Left kidney (tissue), 2 donors: Measurements from ENCODE around the gene TDG. TPM values are rescaled to one million over a fixed set of nuclear protein-coding genes. Genes with fewer than 3 reads are reported as not detected.
"Not testable (repeated sequence)": the region's sequence is repeated elsewhere in the genome, so short reads cannot be mapped to it uniquely, and the experiment has no call there.

ENCODE experiments used
- DNase-seq: peaks from one replicate; pipeline ENCODE4 v3.0.0-alpha.2; 2013
- polyA plus RNA-seq: library from polyadenylated mRNA; unstranded; fragments of 120-200 nt; gene quantifications from one replicate; pipeline ENCODE4 v1.2.1, GENCODE V29; 2013; ENCODE audit not compliant: insufficient read length

TDG gene
- polyA plus RNA-seq, 1 donor, result 66.4 TPM

DNA sequence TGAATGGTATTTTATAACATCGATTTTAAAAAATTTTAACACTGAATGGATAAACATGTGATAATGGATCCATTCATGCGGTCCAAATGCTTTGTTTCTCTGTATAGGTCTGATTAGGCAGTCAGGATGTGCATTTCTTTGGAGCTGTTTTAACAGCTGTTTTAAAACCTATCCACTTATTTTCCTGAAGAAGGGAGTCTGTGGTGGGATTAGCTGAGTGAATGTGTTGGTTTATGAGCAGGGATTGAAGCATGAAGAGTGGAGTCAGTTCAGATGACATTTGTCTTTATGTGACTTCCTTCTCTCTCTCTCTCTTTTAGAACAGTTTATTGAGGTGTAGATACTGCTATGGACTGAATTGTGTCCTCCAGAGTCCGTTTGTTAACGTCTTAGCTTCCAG, 46.7 kb downstream of the TDG start:
- no peak for DNase-seq

DNA sequence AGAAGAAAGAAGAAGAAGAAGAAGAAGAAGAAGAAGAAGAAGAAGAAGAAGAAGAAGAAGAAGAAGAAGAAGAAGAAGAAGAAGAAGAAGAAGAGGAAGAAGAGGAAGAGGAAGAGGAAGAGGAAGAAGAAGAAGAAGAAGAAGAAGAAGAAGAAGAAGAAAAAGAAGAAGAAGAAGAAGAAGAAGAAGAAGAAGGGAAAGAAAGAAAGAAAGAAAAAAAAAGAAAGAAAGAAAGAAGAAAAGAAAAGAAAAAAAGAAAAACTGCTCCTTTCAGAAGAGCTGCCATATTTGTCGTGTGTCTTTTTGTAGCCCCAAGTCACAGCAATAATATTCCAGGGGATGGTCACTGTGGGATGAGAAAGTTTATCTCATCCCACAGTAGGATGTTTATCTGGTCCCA, 56.2 kb downstream of the TDG start:
- DNase-seq, result not testable (repeated sequence)

DNA sequence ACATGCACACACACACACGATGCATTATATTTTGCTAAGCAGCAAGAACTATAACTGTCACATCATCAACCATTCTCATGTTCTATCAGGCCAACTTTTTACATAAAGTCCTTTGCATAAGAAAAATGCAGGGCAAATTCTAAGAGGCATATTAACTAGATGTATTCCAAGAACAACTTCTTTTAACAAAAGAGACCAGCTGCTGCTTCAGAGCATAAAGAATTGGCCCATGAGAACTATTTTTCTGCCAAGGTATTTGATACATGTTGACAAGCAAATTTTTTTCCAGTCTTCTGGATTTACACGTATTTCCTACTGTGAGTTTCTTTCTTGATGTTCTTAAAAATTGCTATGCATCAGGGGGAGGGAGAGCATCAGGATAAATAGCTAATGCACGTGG, 57.1 kb downstream of the TDG start:
- DNase-seq, result no peak

DNA sequence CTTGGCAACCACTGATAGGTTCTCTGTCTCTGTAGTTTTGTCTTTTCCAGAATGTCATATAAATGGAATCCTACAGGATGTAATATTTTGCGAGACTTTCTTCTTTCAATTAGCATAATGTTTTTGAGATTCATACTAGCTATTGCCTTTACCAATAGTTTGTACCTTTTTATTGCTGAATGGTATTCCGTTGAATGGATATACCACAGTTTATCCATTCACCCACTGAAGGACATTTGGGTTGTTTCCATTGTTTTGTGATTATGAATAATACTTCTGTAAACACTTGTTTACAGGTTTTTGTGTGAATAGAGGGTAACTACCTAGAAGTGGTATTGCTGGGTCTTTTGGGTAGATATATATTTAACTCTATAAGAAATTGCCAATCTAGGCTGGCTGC, 58.0 kb downstream of the TDG start:
- no peak for DNase-seq

DNA sequence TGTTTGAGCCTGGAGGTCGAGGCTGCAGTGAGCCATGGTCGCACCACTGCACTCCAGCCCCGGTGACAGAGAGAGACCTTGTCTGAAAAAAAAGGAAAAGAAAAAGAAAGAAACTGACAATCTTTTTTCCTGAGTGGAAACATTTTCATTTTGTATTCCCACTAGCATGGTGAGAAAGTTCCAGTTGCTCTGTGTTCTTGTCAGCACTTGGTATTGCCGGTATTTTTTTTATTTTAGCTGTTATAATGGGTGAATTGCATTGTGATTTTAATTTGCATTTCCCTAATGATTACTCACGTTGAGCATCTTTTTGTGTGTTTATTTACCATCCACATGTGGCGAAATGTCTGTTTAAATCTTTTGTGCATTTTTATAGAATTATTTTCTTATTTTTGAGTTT, 58.7 kb downstream of the TDG start:
- DNase-seq, result no peak

DNA sequence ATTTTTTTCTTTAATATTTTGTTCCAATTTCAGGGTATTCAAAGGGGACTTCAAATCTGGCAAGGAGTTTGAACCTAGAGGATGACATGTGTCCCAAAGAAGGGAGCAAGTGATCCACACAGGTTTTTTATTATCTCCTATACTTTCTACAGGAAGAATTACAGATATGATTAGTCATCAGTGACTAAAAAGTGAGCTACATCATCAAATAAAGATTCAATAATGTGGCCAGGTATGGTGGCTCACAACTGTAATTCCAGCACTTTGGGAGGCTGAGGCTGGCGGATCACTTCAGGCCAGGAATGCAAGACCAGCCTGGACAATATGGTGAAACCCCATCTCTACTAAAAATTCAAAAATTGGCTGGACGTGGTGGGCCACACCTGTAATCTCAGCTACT, 60.1 kb downstream of the TDG start:
- DNase-seq, result no peak

DNA sequence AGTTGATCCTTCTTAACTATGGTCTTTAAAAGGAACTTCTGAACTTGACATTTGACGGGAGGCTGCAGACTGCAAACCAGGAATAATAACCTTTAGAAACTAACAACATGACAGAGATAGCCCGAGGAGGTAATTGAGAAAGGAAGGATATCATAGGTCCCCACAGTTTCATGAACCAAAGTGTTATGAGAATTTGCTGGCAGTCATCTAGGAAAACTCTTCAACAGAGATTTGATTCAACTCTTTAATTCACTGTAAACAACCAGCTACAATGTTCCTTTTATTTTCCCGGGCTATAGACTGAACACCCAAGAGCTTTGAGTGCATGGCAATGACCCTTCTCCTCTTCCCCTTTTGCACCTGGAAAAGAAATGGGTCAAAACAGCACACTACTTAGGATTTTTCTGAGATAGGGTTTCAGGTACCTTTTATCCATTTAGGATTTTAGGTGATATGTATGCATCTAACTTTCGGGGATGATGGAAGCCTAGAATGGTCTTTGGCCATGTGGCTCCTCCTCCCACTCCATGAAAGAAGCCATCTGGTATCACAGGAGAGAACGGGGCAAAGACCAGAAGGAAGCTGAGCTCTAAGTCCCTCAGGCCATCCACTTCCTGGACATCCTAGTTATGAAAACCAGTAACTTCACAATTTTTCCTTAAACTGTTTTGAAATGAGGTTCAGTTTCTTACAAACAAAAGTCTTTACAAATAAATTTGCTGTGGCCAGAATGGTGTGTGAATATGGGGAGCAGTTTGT, 61.3 kb downstream of the TDG start:
- no peak for DNase-seq

DNA sequence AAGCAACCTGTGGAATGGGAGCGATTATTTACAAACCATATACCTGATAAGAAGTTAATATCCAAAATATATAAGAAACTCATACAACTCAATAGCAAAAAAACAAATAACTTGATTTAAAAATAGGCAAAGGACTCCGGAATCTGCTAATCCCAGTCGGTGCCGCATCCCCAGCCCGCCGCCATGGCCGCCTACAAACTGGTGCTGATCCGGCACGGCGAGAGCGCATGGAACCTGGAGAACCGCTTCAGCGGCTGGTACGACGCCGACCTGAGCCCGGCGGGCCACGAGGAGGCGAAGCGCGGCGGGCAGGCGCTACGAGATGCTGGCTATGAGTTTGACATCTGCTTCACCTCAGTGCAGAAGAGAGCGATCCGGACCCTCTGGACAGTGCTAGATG, 64.9 kb downstream of the TDG start:
- not testable (repeated sequence) for DNase-seq

DNA sequence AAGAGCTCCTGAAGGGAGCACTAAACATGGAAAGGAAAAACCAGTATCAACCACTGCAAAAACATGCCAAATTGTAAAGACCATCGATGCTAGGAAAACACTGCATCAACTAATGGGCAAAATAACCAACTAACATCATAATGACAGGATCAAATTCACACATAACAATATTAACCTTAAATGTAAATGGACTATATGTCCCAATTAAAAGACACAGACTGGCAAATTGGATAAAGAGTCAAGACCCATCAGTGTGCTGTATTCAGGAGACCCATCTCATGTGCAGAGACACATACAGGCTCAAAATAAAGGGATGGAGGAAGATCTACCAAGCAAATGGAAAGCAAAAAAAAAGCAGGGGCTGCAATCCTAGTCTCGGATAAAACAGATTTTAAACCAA, 70.5 kb downstream of the TDG start:
- not testable (repeated sequence) for DNase-seq

Other genes starting within 250 kb of the TDG start
- gene NT5DC3, start 124.6 kb upstream of the TDG start, polyA plus RNA-seq, result 9.3 TPM
- gene HSP90B1, start 35.5 kb upstream of the TDG start, polyA plus RNA-seq, result 986 TPM
- gene GLT8D2, start 84.3 kb downstream of the TDG start, polyA plus RNA-seq, result 11.0 TPM
- 22.3 TPM for gene HCFC2, start 98.7 kb downstream of the TDG start, polyA plus RNA-seq
- 117 TPM for gene NFYB, start 172.3 kb downstream of the TDG start, polyA plus RNA-seq
- gene TXNRD1, start 249.9 kb downstream of the TDG start, polyA plus RNA-seq, result 65.8 TPM